ENCODE measurements around the gene CSAD.
"Not testable (repeated sequence)": the region's sequence is repeated elsewhere in the genome, so short reads cannot be mapped to it uniquely, and the experiment has no call there.

CSAD gene

DNA sequence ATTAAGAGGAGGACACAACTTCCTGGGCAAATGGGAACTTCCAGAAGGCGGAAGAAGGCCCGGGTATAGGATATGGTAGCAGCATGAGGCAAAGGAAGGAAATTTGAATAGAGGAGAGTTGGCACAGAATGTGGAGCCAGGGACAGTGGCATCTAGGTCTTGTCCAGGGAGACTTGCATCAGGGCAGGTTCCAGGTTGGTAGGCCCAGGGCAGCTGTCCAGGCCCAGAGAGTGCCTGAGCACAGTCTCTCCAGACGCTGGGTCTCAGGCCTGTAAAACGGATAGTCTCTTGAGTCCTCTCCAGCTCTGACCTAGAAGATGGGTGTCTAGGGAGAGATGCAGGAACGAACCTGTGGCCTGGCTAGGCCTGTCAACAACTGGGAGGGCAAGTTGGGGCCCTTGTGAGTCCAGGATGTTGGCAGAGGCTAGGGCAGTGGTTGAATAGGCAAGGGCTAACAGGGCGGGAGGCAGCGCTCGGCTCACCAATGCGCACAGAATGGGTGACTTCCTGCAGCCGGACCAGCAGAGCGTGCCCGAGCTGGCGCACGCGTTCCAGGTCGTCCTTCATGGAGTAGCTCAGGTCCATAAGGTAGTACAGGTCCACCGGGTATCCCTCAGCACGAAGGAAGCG, 16.4 kb upstream of the CSAD start:
- no peak for DNase-seq

DNA sequence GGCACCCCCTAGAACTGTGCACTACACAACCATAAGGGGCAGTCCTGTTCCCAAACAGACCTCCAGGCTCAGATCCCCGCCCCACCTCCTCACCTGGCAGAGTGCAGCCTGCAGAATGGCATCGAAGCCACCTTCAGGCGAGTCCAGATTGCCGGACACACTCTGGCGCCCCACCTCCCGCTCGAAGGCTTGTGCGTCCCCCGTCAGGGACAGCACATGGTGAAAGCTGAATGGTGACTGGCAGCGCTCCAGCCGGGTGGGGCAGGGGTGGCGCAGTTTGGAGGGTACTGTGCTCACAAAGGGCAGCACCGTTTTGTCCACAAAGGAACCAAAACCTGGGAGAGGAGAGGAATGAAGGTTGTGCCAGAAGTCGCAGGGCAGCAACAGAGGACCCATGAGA, 15.8 kb upstream of the CSAD start:
- no peak for DNase-seq

DNA sequence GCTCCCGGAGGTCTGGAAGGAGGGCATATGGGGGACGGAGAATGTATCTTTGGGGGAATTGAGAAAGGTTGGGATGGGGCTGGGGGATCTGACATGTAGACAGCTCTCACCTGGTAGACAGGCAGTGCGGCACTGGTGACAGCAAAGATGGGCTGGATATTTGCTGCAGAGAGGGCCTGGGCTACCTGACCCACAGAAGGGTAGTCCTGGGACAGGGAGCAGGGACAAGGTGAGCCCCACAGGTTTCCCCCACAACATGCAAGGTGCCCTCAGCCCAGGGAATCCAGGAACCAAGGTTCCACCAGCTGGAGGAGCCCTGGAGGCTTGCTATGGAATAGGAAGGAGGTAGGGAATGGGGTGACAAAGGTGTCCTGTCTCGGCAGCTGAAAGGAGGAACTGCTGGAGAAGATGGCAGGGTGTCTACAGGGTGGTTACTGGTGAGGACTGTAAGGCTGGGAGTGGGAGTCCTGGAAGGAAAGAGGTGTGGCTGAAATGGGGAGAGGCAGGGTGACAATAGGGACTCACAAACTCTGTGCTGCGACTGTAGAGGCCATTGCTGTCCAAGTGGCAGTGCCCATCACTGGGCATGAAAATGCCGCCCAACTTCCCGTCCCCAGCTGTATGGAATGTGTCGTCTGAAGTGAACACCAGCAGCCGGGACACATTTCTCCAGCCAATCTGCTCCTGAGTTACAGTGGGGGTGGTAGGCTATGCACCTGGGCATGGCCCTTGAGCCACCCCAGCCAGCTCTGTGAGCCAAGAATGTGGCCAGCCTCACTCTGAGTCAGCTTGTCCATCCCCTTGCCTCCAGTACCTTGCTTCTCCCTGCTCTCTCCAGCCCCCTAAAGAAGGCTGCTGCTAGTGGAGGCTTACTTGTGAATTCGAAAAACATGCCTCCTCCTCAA, 15.0 kb upstream of the CSAD start:
- no peak for DNase-seq

DNA sequence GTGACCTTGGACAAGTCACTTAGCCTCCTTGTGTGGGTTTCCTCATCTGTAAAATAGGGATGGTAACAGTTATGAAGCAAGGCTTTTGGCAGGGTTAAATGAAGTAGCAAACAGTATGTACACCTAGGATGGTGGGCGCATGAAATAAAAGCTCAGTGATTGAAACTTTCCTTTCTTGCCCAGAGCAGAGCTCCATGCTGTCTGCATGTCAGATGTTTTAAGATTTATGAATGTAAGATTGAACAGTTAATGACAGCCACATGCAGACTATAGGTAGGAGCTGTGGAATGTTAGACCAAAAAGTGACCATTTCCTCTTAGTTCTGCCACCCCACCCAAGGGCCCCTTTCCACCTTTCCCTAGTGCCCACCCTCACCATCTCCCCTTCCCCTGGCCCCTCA, 14.2 kb upstream of the CSAD start:
- DNase-seq, result no peak

DNA sequence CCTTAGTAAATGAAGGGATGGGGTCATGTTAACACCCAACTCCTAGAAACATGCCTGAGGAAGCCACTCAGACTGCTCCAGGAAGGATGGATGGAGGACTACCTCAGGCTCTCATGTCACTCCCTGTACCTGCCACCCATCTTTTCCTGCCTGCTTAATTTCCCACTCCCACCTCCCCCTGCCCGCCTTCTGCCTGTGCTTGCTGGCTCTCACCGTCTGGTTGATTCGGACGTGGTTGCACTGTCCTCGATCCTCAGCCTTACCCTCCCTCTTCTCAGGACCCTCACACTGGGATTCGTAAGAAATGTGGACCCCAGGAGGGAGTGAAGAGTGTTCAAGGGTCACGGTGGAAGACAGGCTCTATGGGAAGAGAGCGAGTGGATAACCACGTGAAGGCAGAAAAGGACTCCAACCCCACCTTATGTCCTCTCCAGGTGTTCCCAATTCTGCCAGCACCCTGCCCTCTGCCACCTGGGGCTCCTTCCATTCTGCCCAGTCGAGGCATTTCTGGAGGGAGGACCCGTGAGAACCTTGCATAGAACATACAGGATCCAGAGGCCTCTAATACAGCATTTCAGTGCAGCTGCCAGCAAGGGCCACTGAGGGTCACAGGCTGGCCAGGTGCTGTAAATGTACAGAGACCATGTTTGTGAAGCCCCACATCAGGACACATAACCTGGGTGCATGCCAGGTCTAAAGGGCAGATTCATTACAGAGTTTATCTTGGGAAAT, 13.4 kb upstream of the CSAD start:
- no peak for DNase-seq

DNA sequence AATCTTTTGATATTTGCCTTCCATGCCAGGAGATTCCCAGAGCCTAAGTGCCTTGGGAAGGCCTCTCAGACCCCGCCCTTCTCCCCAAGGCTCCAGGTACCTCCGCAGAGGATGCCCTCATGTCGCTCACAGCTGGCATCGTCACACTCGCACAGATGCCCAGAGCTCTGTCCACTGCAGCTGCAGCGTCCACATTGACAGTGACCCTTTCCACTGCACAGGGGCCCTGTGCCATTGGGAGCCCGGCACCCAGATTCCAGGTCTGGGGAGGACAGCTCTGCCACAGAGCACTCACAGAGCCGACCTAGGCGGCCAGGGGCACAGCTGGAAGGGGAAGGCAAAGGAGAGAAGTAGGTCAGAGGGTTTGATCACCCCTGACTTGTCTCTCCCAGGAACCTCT, 12.3 kb upstream of the CSAD start:
- no peak for DNase-seq

DNA sequence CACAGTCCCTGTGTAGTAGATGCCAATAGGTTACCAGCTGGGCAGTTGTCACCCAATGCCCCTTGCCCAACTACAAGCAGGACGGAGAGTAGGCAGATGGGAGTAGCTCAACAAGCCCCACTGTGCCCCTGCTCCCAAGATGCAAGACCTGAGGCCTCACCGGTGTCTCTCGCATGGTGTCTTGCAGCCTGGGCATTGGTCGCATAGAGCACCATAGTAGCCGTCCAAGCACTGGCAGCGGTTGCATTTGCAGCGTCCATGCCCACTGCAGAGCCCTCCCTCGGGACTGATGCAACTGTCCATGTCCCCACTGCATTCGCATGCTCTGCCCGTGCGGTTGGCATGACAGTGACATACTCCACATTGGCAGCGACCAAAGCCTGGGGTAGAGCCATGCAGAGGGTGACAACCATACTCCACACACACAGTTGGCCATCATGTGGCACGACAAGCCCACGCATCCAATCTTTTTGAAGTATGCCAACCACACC, 11.9 kb upstream of the CSAD start:
- DNase-seq, result no peak

DNA sequence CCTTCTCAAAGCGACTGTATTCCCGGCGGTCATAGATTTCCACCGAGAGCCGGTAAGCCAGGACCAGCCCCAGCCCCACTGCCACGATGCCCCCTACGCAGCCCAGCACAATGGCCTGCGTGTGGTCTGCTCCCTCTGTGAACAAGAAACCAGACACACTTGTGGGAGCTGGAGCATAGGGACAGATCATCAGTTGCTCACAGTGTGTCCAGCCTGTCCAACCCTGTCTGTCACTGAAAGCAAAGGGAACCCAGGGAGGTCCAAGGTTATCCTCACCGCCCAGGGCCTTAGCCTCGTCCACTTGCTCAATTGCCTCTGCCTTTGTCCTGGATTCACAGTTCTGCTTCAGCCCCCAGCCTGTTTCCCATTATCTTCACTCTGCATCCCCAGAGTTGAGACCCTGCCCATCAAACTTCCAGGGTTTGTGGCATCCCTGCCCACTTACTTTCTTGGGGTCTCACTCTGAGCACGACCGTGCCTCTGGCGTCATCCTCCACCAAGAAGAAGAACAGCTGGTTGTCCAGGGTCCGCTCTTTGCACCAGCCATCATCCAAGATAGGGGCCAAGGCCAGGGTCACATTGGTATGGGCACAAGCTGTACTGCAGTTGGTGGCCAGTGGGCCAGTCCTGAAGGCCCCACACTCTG, 11.3 kb upstream of the CSAD start:
- no peak for DNase-seq

DNA sequence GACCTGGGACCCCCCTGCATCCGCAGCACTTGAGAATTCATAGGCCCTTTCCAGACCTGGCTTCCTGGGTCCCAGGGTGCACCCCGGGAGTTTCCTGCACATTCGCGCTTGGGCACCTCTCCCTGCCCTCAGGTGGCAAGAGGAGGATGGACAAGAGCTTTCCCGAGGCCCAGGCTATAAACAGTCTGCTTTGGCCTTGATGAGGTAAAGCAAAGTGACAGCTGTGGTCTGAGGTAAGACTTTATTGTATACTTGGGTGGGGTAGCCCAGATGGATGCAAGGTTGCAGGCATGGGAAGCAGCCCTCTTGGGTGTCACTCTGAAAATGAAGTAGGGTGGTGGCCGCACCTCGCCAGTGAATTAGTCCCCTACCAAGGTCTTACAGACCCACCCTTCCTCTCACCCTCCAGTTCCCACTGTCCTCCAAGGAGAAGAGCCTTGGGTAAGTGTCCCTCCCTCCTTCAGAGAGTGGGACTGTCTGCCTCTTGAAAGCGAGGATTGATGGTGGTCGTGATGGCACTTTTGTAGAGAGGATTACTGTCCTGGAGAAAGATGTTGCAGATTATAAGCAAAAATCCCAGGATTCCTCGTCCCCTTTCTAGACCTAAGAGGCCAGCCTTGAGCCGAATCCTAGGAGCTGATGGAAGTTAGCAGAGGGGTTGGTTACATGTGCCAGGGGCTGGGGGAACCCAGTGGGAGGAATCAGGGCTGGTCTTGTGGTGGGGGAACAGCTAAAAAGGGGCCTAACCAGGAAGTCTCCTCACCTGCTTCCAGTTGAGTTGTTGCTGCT, 10.6 kb upstream of the CSAD start:
- DNase-seq, result no peak

DNA sequence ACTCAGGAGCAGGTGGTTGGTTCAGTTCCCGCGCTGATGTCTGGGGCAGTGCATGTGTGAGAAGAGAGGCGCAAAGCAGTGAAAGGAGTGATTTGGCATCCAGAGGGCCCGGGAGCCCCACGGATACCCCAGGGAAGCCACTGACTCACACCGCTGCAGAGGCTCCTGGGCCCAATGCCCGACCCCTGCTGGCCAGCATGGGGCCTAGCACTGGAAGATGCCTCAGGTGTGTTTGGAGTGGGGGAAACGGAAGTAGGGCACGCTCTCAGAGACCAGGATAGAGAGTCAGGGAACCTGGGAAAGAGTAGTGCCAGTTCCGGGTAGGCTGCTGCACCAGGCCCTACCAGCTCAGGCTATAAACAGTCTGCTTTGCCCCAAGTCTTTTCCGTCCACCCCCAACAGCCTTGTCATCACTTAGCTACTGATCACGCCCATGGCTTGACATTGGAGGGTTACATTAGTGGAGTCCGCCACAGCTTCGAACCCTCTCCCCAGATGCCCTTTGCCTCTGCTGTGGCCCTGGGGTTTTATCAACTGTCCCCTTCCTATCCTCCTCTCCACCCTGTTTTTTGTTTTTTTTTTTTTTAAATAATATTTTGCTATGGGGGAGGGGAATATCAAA, 9.5 kb upstream of the CSAD start:
- DNase-seq, result peak; percentile 36

DNA sequence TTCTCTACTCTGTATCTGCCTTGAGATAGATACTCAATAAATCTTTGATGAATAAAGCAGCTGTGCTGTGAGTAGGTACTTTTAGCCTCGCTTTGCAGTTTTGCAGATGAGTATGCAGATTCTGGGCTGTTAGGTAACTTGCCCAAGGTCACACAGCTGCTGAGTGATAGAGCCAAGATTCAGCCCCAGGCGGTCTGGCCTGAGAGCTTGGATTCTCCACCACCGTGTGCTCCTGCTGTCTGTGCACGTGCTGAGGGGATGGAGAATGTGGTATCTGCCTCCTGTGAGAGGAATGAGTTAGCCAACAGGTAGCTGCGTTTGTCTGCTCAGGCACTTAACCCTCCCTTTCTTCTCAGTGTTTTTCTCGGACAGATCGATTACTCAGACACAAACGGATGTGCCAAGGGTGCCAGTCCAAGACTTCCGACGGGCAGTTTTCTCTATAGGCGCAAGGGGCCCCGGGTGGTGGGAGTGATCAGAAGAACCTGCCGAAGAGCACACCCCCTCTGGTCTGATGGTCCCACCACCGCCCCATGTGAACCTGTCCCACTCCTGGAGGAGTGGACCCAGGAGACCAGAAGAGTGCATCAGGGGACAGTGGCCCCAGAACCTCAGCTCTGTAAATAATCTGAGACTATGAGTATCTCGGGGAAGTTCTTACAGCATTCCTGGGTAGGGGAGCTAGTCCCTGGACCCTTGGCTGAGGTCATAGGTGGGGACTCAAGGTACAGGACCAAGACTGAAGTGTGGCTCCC, 6.6 kb upstream of the CSAD start:
- no peak for DNase-seq

DNA sequence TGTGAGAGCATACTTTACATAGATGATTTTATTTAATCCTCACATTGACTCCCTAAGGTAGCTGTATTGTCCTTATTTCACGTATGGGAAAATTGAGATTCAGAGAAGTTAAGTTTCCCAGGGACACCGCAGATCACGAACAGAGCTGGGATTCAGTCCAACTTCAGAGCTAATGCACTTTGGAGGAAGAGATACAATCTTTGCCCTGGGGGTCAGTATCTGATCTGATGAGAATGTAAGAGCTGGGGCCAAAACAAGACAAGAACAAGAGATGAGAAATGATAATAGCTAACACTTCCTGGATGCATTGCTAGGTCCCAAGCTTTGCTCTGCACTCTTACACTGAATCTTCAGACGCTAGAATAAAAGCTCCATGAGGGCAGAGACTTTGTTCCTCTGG, 6.0 kb upstream of the CSAD start:
- DNase-seq, result no peak

DNA sequence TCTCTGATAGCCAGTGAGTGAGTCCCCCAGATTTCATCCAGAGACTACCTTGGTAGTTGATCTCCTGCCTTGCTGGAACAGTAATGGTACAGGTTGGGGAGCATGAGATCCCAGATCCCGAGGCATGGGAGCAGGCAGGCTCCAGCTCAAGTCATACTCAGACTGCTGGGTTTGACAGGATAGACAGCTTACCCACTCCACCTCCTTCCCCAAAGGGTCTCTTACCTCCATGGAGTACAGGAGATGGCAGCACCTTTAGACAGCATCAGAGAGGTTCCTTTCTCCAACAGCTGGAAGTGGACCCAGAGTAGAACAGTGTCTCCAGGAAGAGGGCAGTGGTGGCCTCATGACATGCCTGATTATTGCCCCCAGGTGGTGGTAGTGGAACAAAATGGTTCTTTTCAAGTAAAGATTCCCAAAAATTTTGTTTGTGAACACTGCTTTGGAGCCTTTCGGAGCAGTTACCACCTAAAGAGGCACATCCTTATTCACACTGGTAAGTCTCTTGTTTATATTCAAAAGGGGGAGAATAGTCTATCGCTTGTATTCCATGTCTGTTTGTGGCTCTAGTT, 4.9 kb upstream of the CSAD start:
- no peak for DNase-seq

DNA sequence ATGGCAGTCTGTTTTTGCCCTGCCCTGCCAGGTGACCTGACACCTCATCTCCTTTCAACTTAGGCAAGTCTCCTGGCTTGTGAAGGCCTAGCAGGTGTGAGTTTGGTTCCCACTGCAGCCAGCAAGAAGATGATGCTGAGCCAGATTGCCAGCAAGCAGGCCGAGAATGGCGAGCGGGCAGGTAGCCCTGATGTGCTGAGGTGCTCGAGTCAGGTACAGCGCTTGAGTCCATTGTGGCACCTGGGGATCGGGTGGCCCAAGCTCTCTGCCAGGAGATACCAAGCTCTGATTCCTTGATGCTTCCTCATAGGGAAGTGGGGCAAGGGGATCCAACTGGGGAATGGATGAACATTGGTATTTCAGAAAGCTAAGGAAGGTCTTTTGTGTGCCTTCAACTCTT, 4.1 kb upstream of the CSAD start:
- no peak for DNase-seq

DNA sequence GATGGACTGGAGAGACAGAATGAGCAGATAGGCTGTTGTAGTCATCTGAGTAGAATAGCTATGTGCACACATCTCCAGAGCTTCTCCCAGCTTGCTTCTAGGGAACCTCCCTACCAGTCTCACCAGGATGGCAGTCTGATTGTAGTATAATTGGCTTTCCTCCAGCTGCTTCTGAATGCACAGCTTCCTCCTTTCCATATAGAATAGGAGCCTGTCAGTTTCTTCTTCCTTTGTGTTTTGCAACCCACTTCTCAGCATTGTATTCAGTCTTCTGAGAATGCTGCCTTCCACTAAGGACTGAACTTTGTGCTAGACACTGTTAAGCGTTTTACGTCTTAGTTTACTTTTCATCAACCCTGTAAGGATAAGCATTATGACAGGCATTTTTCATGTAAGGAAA, 2.2 kb upstream of the CSAD start:
- DNase-seq, result peak; percentile 70

DNA sequence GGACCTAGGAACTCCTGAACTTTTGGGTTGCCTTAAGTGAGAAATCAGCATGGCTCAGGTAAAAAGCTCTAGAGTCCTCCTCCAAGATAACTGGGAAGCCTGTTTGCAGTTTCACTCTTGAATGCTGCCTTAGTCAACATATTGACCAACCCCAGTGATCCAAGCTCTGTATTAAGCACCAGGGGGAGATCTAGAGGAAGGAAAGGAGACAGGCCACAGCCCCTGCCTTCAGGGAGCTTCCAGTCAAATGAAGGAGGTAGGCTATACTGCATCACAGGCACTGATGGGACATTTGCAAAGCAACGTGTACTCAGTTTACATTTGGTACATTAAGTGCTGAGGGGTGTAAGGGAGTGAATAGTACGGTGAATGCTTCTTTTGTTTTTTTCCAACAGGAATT, 1.2 kb upstream of the CSAD start:
- peak; percentile 37 for DNase-seq

DNA sequence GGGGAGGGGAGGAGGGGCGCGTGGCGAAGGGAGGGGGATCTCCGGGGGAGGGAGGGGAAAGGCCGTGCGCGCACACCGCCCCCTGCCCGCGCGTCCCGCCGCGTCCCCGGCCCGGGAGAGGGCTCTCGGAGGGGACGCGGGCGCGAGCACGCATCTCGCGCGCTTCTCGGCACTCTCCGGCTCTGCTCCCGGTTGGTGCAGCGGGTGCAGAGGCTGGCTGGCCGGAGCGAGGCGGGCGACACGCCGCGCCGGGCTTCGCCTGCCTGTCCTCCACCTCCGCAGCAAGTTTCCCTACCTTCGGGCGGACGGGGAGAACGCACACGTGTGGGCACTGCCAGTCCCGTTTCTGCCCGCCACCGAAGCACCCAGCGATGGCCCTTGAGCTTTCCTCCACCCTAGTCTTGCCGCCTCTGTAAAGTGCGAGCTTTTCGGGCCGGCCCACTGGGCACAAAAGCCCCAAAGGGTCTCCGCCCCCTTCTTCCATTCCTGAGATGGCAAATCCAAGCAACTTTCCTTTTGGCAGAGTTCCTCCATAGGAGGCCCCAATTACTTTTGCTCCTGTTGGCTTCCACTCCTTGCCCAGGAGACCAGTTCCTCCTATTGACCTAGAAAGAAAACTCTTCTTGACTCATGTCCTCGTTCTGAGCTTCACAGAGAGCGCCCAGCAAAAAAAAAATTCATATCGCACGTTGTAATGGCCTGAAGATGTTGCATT, 363 bp upstream of the CSAD start:
- DNase-seq, result peak; percentile 71

DNA sequence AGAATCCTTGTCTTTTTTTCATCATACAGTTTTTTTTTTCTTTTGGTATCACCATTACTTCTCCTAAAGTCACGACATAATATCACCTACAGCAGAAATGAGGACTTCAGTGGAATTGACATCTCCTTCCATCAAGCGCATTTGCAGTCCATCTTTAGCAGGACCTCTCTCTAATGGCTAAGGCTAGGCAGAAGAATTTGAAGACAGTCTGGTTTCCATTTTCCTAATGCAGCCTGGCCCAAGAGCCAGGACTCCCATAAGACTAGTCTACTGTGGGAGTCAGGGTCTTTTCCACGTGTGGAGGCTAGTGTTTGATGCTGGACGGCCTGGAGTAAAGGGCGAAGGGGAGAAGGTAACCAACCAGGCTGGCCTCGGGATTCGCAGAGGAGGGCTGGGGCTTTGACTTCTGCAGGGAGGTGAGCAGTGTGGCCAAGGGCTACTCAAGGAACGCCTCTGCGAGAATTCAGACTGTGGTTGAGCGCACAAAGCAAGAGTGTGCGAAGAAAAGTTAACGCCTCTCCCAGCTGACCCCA, 972 bp downstream of the CSAD start:
- DNase-seq, result no peak

DNA sequence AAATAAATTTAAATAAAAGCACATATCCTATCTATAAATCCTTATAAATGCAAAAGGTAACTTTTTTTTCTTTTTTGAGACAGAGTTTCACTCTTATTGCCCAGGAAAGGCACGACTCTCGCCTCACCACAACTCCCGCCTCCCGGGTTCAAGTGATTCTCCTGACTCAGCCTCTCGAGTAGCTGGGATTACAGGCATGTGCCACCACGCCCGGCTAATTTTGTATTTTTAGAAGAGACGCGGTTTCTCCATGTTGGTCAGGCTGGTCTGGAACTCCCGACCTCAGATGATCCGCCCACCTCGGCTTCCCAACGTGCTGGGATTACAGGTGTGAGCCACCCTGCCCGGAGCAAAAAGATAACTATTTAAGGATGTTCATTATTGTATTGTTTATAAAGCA, 1.9 kb downstream of the CSAD start:
- DNase-seq, result not testable (repeated sequence)

DNA sequence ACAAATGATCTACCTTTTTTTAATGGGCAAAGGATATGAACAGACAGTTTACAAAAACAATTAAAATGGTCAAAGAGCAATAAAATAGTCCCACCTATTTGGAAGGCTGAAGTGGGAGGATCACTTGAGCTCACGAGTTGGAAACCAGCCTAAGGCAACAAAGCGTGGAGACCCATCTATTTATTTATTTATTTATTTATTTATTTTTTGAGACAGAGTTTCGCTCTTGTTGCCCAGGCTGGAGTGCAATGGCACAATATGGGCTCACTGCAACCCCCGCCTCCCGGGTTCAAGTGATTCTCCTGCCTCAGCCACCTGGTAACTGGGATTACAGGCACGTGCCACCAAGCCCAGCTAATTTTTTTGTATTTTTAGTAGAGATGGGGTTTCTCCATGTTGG, 3.3 kb downstream of the CSAD start:
- DNase-seq, result not testable (repeated sequence)
